GM12878 (cell line): ENCODE data around the gene CRIM1. TPM values are rescaled to one million over a fixed set of nuclear protein-coding genes. Genes with fewer than 3 reads are reported as not detected.

Experiments used
- ATAC-seq: fragments of 200-7000 bp; cut with Tn5 transposase; 3 replicates; pipeline ENCODE4 v1.9.1; 2020; ENCODE audit warnings: mild to moderate bottlenecking, moderate library complexity
- BruUV-seq: library from RNA; stranded (reverse); fragments of 400-500 nt; replicated peaks from 2 replicates; lab custom pipeline; 2021; lab: Mats Ljungman, UMichigan
- CTCF ChIA-PET: fragments of 300-600 bp; sonication (Branson Sonifier 250); formaldehyde crosslinking; extraction: SDS; loops from one replicate; lab custom pipeline; 2021; ENCODE audit warnings: inconsistent platforms; lab: Yijun Ruan, JAX
- POLR2A ChIA-PET: fragments of 350-600 bp; formaldehyde crosslinking; extraction: SDS; loops from one replicate; lab custom pipeline; 2021; ENCODE audit warnings: inconsistent platforms; lab: Charles Lee
- RAD21 ChIA-PET: fragments of 300-600 bp; sonication (Branson Sonifier 250); formaldehyde crosslinking; loops from one replicate; lab custom pipeline; 2023; ENCODE audit warnings: antibody characterized with exemption; ENCODE audit not compliant: unreplicated experiment; lab: Charles Lee
- SMC1A ChIA-PET: fragments of 300-600 bp; sonication (Branson Sonifier 250); formaldehyde crosslinking; loops from one replicate; lab custom pipeline; 2023; ENCODE audit not compliant: unreplicated experiment, uncharacterized antibody; lab: Charles Lee
- DNase-seq: peaks from one replicate; pipeline ENCODE4 v3.0.0-alpha.2; 2011; ENCODE audit warnings: low read depth, low spot score
- FAIRE-seq: peaks from 3 replicates; lab custom pipeline; 2011; peaks lifted over from hg19 to GRCh38; lab: Jason Lieb, UNC
- H2AFZ ChIP-seq: 2 replicates; pipeline ENCODE4 v1.6.0; 2011; ENCODE audit warnings: low read depth, low read length, control low read depth; ENCODE audit not compliant: control insufficient read depth
- H3K27ac ChIP-seq: 2 replicates; pipeline ENCODE4 v1.5.1; 2011; ENCODE audit warnings: control low read depth; ENCODE audit not compliant: control insufficient read depth, insufficient read depth
- H3K27me3 ChIP-seq, 2 experiments: replicated peaks in 1 of 2; 2 replicates each; pipeline versions ENCODE4 v1.6.0 to v1.6.1; 2011; ENCODE audit warnings: low read length in 1 of 2; ENCODE audit not compliant: control insufficient read depth in 2 of 2, insufficient read depth in 2 of 2
- H3K36me3 ChIP-seq, 2 experiments: 2 replicates each; pipeline ENCODE4 v1.5.1; 2011; ENCODE audit warnings: low read length in 1 of 2; ENCODE audit not compliant: control insufficient read depth in 2 of 2, insufficient read depth in 2 of 2
- H3K4me1 ChIP-seq: 2 replicates; pipeline ENCODE4 v1.6.1; 2011; ENCODE audit warnings: mild to moderate bottlenecking, low read length, moderate library complexity, mixed read lengths; ENCODE audit not compliant: control insufficient read depth, insufficient read depth
- H3K4me2 ChIP-seq: 2 replicates; pipeline ENCODE4 v1.6.0; 2011; ENCODE audit warnings: control low read depth; ENCODE audit not compliant: control insufficient read depth, insufficient read depth
- H3K4me3 ChIP-seq: fragments of 200-600 bp; sonication (generic); 2 replicates; pipeline ENCODE4 v1.5.1; 2016
- H3K79me2 ChIP-seq: 2 replicates; pipeline ENCODE4 v1.6.0; 2011; ENCODE audit warnings: low read length; ENCODE audit not compliant: control insufficient read depth, insufficient read depth
- H3K9ac ChIP-seq: 2 replicates; pipeline ENCODE4 v1.8.0; 2011; ENCODE audit warnings: low read length, control low read depth, mixed read lengths; ENCODE audit not compliant: control insufficient read depth, insufficient read depth
- H3K9me3 ChIP-seq: replicated peaks from 3 replicates; pipeline ENCODE4 v1.5.1; 2011; ENCODE audit warnings: mild to moderate bottlenecking, low read length; ENCODE audit not compliant: control insufficient read depth, insufficient read depth
- H4K20me1 ChIP-seq: 2 replicates; pipeline ENCODE4 v1.6.0; 2011; ENCODE audit not compliant: control insufficient read depth, insufficient read depth
- BHLHE40 ChIP-seq, 2 experiments: fragments of 450-650 bp in 1 of 2; IDR thresholded peaks; 2 replicates each; pipeline ENCODE4 v1.6.1; 2011 to 2017; ENCODE audit warnings: low read depth in 2 of 2, borderline replicate concordance in 1 of 2, improper control_type of control experiment in 1 of 2, low read length in 1 of 2, mild to moderate bottlenecking in 1 of 2
- EED ChIP-seq: sonication (generic); IDR thresholded peaks from 2 replicates; pipeline ENCODE4 v1.6.1; 2016; ENCODE audit warnings: antibody characterized with exemption, low read depth
- FOXM1 ChIP-seq: IDR thresholded peaks from 2 replicates; pipeline ENCODE4 v1.6.1; 2012; ENCODE audit warnings: low read depth, mild to moderate bottlenecking, inconsistent platforms, low read length, moderate library complexity
- HDGF ChIP-seq: fragments of 450-650 bp; IDR thresholded peaks from 2 replicates; pipeline ENCODE4 v1.6.1; 2016; ENCODE audit warnings: antibody characterized with exemption
- KAT2A ChIP-seq: conservative IDR thresholded peaks from 2 replicates; pipeline ENCODE4 v1.6.1; 2011; ENCODE audit warnings: low read depth, low read length; ENCODE audit not compliant: control insufficient read depth
- MXI1 ChIP-seq: fragments of 150-350 bp; IDR thresholded peaks from 2 replicates; pipeline ENCODE4 v1.6.1; 2011; ENCODE audit warnings: low read depth, mild to moderate bottlenecking, inconsistent platforms, low read length, improper control_type of control experiment
- NFYA ChIP-seq: IDR thresholded peaks from 2 replicates; pipeline ENCODE4 v1.6.1; 2011; ENCODE audit warnings: low read depth, mild to moderate bottlenecking, low read length, improper control_type of control experiment, borderline replicate concordance
- NR2C1 ChIP-seq: fragments of 450-650 bp; IDR thresholded peaks from 2 replicates; pipeline ENCODE4 v1.6.1; 2017; ENCODE audit warnings: antibody characterized with exemption, mild to moderate bottlenecking, moderate library complexity
- RBBP5 ChIP-seq: fragments of 200-600 bp; sonication (generic); conservative IDR thresholded peaks from 2 replicates; pipeline ENCODE4 v1.6.1; 2016
- SMAD1 ChIP-seq: fragments of 450-650 bp; IDR thresholded peaks from 2 replicates; pipeline ENCODE4 v1.6.1; 2018; ENCODE audit warnings: mild to moderate bottlenecking, low read depth; ENCODE audit not compliant: partially characterized antibody
- ZNF207 ChIP-seq: fragments of 450-650 bp; IDR thresholded peaks from 2 replicates; pipeline ENCODE4 v1.6.1; 2014; ENCODE audit warnings: antibody characterized with exemption, mild to moderate bottlenecking, borderline replicate concordance
- WGBS: methylation state at CpG from one replicate; pipeline ENCODE4 v1.1.6; 2016; ENCODE audit warnings: low lambda C conversion rate; ENCODE audit not compliant: insufficient replicate concordance, insufficient coverage; ENCODE audit errors: missing lambda C conversion rate; 5-methylcytosine and 5-hydroxymethylcytosine counted together
- in situ Hi-C: fragments of 300-500 bp; cut with MboI; formaldehyde crosslinking; loops from 9 replicates; pipeline ENCODE4 v1.14.3; 2018; ENCODE audit warnings: mixed read lengths
- intact Hi-C: fragments of 100-400 bp; cut with micrococcal nuclease; formaldehyde crosslinking; loops from one replicate; pipeline ENCODE4 v1.14.2; 2022; ENCODE audit not compliant: unreplicated experiment
- polyA plus RNA-seq, 11 experiments: library from polyadenylated mRNA; depleted of rRNA in 4 of 11; unstranded in 6 of 11; stranded (reverse) in 5 of 11; fragments of >200 nt; fragmentation: Nextera tagmentation in 4 of 11; fragmentation: Illumina TruSeq in 1 of 11; extraction: Ambion mirVana in 4 of 11; extraction: Trizol in 1 of 11; gene quantifications; 1 replicate in 1 of 11; 2 replicates in 10 of 11; pipeline versions ENCODE4 v1.2.1 to v1.2.3, GENCODE V29; 2011 to 2016; ENCODE audit warnings: inconsistent platforms in 2 of 11, missing spikeins in 2 of 11, low read depth in 1 of 11
- total RNA-seq, 4 experiments: library from RNA; depleted of rRNA in 3 of 4; stranded (reverse); fragments of >200 nt in 3 of 4; fragmentation: Illumina TruSeq in 1 of 4; extraction: Trizol in 1 of 4; gene quantifications; 2 replicates each; pipeline versions ENCODE4 v1.2.1 to v1.2.3, GENCODE V29; 2013 to 2021
- TF ChIP-seq, protein P1 (sequence below), 3 experiments: IDR thresholded peaks in 2 of 3; conservative IDR thresholded peaks in 1 of 3; 2 replicates each; pipeline ENCODE4 v1.5.1; 2011; ENCODE audit warnings: low read depth in 3 of 3, low read length in 3 of 3, mild to moderate bottlenecking in 3 of 3, control low read depth in 2 of 3, moderate library complexity in 2 of 3, inconsistent platforms in 1 of 3, mixed read lengths in 1 of 3; ENCODE audit not compliant: control insufficient read depth in 2 of 3, insufficient read depth in 1 of 3; ENCODE audit errors: extremely low read depth in 1 of 3
- TF ChIP-seq, protein P2 (sequence below): fragments of 450-650 bp; IDR thresholded peaks from 2 replicates; pipeline ENCODE4 v1.6.1; 2018; ENCODE audit warnings: mild to moderate bottlenecking, low read depth, moderate library complexity; ENCODE audit not compliant: partially characterized antibody
- TF ChIP-seq, protein P3 (sequence below): IDR thresholded peaks from 2 replicates; pipeline ENCODE4 v1.6.1; 2012; ENCODE audit warnings: low read depth, low read length, improper control_type of control experiment
- TF ChIP-seq, protein P4 (sequence below): fragments of 450-650 bp; IDR thresholded peaks from 2 replicates; pipeline ENCODE4 v1.6.1; 2018; ENCODE audit warnings: borderline replicate concordance, mild to moderate bottlenecking; ENCODE audit not compliant: partially characterized antibody

CRIM1 gene
- total and polyA plus RNA-seq, 10 of the 15 experiments (the other 5 are each of a cell fraction or from before 2014, with no cell fraction given): 0.42 to 7.4 (median 3.1) TPM

DNA sequence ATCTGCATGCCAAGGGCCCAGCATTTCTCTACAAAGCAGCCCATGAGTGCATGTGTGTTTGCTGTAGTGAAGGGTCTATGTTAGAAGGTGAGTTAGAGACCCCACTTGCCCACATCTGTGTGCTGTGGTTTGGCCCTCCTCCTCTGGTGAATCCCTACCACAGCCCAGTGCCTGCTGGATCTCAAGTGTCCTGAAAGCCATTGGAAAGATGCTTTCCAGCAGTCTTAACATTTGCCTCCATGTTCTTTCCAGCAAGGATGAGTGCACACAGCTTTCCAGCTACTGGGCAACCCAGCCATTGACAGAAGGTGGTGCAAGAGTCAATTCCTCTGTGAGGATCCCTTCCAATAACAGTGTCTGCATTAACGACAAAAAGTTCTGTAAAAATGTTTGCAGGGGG, 13.6 kb downstream of the CRIM1 start (continued):
- no peak for TF ChIP-seq MXI1
- TF ChIP-seq KAT2A: no peak
- no peak for TF ChIP-seq FOXM1
- TF ChIP-seq, protein P1, sequence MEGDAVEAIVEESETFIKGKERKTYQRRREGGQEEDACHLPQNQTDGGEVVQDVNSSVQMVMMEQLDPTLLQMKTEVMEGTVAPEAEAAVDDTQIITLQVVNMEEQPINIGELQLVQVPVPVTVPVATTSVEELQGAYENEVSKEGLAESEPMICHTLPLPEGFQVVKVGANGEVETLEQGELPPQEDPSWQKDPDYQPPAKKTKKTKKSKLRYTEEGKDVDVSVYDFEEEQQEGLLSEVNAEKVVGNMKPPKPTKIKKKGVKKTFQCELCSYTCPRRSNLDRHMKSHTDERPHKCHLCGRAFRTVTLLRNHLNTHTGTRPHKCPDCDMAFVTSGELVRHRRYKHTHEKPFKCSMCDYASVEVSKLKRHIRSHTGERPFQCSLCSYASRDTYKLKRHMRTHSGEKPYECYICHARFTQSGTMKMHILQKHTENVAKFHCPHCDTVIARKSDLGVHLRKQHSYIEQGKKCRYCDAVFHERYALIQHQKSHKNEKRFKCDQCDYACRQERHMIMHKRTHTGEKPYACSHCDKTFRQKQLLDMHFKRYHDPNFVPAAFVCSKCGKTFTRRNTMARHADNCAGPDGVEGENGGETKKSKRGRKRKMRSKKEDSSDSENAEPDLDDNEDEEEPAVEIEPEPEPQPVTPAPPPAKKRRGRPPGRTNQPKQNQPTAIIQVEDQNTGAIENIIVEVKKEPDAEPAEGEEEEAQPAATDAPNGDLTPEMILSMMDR (IDR thresholded peaks at IDR 0.05 in 2 of 3, conservative IDR thresholded peaks at IDR 0.05 in 1 of 3; ENCODE audit: control insufficient read depth in 2 of 3, extremely low read depth in 1 of 3, insufficient read depth in 1 of 3, low read depth in 3 of 3, low read length in 3 of 3): no peak
- no peak for TF ChIP-seq NR2C1

DNA sequence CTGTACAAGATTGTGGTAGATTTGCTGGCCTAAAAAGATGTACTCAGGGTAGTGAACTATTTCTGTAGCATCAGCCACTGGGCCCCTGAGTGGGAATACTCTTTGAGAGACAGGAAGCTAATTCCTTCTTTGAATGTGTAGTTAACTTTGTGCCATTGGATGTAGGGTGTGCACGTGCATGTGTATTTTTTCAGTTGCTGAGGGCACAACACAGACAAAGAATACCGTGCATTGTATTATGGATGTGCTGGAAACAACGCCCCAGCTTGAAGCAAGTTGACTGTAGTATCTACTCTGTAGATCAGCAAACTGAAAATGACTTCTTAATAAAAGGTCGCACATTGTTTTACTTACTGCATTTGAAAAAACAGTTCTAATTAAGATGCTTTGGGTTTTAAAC, 14.1 kb downstream of the CRIM1 start:
- in situ Hi-C loops (no loop called here), intact Hi-C loops (no loop called here)
- Histone ChIP-seq H3K36me3 (no peaks in the 10 kb centered on the region), H3K9ac (no peak overlapping the region), H2AFZ (no peak overlapping the region), H3K4me3 (no peak overlapping the region), H3K27ac (no peak overlapping the region), H4K20me1 (no peaks in the 10 kb centered on the region)
- POLR2A ChIA-PET: no interaction called here
- 0% methylated on average over 4 of the region's 4 CpGs for WGBS
- FAIRE-seq: no peak
- TF ChIP-seq, protein P2, sequence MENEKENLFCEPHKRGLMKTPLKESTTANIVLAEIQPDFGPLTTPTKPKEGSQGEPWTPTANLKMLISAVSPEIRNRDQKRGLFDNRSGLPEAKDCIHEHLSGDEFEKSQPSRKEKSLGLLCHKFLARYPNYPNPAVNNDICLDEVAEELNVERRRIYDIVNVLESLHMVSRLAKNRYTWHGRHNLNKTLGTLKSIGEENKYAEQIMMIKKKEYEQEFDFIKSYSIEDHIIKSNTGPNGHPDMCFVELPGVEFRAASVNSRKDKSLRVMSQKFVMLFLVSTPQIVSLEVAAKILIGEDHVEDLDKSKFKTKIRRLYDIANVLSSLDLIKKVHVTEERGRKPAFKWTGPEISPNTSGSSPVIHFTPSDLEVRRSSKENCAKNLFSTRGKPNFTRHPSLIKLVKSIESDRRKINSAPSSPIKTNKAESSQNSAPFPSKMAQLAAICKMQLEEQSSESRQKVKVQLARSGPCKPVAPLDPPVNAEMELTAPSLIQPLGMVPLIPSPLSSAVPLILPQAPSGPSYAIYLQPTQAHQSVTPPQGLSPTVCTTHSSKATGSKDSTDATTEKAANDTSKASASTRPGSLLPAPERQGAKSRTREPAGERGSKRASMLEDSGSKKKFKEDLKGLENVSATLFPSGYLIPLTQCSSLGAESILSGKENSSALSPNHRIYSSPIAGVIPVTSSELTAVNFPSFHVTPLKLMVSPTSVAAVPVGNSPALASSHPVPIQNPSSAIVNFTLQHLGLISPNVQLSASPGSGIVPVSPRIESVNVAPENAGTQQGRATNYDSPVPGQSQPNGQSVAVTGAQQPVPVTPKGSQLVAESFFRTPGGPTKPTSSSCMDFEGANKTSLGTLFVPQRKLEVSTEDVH: no peak
- no peak for TF ChIP-seq NFYA
- no peak for TF ChIP-seq ZNF207
- TF ChIP-seq, protein P3, sequence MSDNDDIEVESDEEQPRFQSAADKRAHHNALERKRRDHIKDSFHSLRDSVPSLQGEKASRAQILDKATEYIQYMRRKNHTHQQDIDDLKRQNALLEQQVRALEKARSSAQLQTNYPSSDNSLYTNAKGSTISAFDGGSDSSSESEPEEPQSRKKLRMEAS: no peak
- TF ChIP-seq, protein P4, sequence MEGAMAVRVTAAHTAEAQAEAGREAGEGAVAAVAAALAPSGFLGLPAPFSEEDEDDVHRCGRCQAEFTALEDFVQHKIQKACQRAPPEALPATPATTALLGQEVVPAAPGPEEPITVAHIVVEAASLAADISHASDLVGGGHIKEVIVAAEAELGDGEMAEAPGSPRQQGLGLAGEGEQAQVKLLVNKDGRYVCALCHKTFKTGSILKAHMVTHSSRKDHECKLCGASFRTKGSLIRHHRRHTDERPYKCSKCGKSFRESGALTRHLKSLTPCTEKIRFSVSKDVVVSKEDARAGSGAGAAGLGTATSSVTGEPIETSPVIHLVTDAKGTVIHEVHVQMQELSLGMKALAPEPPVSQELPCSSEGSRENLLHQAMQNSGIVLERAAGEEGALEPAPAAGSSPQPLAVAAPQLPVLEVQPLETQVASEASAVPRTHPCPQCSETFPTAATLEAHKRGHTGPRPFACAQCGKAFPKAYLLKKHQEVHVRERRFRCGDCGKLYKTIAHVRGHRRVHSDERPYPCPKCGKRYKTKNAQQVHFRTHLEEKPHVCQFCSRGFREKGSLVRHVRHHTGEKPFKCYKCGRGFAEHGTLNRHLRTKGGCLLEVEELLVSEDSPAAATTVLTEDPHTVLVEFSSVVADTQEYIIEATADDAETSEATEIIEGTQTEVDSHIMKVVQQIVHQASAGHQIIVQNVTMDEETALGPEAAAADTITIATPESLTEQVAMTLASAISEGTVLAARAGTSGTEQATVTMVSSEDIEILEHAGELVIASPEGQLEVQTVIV: no peak
- no peak for TF ChIP-seq SMAD1
- TF ChIP-seq EED: no peak
- TF ChIP-seq RBBP5: no peak
- TF ChIP-seq BHLHE40 (IDR thresholded peaks at IDR 0.05; ENCODE audit: borderline replicate concordance in 1 of 2, low read depth in 2 of 2, low read length in 1 of 2): no peak
- no peak for TF ChIP-seq HDGF
- TF ChIP-seq, all 136 proteins: peak for 0
- H3K27me3 ChIP-seq: no peaks in the 10 kb centered on the region
- ChIA-PET RAD21 (no interaction called here), CTCF (no interaction called here), SMC1A (interaction anchor here (0.6 to 1.1 kb wide), 3 partner anchors 11 to 369 kb away, joined by 3 read pairs; no protein-coding TSS in a partner anchor)
- H3K4me2 ChIP-seq: no peak overlapping the region
- DNase-seq: no peak
- no peak for ATAC-seq
- BruUV-seq: no TSS peak
- no peaks in the 10 kb centered on the region for H3K9me3 ChIP-seq
- H3K79me2 ChIP-seq: no peaks in the 10 kb centered on the region
- H3K4me1 ChIP-seq: no peaks in the 10 kb centered on the region
